Measurements from ENCODE around the gene CERS3.

DNA sequence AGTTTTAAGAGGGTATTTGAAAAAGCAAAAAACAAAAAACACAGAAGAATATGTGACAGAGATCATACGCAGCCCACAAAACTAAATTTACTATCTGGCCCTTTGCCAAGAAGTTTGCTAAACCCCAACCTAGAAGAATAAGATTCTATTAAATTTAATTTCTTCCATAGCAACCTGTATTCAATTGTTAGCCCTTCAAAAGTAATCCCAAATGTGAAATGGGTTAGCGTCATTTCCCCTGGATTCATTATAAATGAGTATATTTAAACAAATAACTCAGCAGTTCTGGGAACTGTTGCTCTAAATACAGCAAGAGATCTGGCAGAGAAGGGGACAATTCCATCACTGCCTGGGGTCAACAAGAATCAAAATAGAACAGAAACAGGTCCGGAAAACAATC is 56.8 kb downstream of the CERS3 start:
- TF ChIP-seq, protein P1, sequence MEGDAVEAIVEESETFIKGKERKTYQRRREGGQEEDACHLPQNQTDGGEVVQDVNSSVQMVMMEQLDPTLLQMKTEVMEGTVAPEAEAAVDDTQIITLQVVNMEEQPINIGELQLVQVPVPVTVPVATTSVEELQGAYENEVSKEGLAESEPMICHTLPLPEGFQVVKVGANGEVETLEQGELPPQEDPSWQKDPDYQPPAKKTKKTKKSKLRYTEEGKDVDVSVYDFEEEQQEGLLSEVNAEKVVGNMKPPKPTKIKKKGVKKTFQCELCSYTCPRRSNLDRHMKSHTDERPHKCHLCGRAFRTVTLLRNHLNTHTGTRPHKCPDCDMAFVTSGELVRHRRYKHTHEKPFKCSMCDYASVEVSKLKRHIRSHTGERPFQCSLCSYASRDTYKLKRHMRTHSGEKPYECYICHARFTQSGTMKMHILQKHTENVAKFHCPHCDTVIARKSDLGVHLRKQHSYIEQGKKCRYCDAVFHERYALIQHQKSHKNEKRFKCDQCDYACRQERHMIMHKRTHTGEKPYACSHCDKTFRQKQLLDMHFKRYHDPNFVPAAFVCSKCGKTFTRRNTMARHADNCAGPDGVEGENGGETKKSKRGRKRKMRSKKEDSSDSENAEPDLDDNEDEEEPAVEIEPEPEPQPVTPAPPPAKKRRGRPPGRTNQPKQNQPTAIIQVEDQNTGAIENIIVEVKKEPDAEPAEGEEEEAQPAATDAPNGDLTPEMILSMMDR (IDR thresholded peaks at IDR 0.05) = no peak
- TF ChIP-seq POLR2A (IDR thresholded peaks at IDR 0.05) = no peak
